NCI-H2196 (cell line): ENCODE results near the gene CMTM5.
"Not testable (repeated sequence)": the region's sequence is repeated elsewhere in the genome, so short reads cannot be mapped to it uniquely, and the experiment has no call there.

Experiments used
- DNase-seq: peaks from one replicate; lab custom pipeline; 2025; ENCODE audit not compliant: unreplicated experiment; lab: John Stamatoyannopoulos, UW

CMTM5 gene

GRCh38 chr14:23411563-23412525 is 35.0 kb downstream of the CMTM5 start:
- DNase-seq: no peak

GRCh38 chr14:23413681-23414080 is 36.8 kb downstream of the CMTM5 start:
- no peak for DNase-seq

- no peak for DNase-seq
Observed at GRCh38 chr14:23414254-23414653, 37.4 kb downstream of the CMTM5 start.

GRCh38 chr14:23414906-23415820 is 38.3 kb downstream of the CMTM5 start:
- no peak for DNase-seq

- DNase-seq: no peak
Observed at GRCh38 chr14:23415821-23416778, 39.3 kb downstream of the CMTM5 start.

- DNase-seq: no peak
Observed at GRCh38 chr14:23416801-23417200, 40.0 kb downstream of the CMTM5 start.

- DNase-seq: not testable (repeated sequence)
Observed at GRCh38 chr14:23417269-23417668, 40.4 kb downstream of the CMTM5 start.

GRCh38 chr14:23418021-23418420 is 41.2 kb downstream of the CMTM5 start:
- DNase-seq: no peak

GRCh38 chr14:23419646-23420045 is 42.8 kb downstream of the CMTM5 start:
- not testable (repeated sequence) for DNase-seq

GRCh38 chr14:23421594-23421993 is 44.7 kb downstream of the CMTM5 start:
- no peak for DNase-seq

- no peak for DNase-seq
Observed at GRCh38 chr14:23423657-23424056, 46.8 kb downstream of the CMTM5 start.

- no peak for DNase-seq
Observed at GRCh38 chr14:23425169-23425568, 48.3 kb downstream of the CMTM5 start.

- DNase-seq: not testable (repeated sequence)
Observed at GRCh38 chr14:23425798-23426197, 49.0 kb downstream of the CMTM5 start.

- DNase-seq: no peak
Observed at GRCh38 chr14:23428686-23429495, 52.0 kb downstream of the CMTM5 start.
